Neuronal stem cell (in vitro differentiated cells): Measurements from ENCODE around the gene ABCA12.
A peak's percentile ranks its signal among the peaks of the same experiment; 100 is the strongest.

Experiments used
- DNase-seq: peaks from one replicate; pipeline ENCODE4 v3.0.0-alpha.2; 2013; ENCODE audit warnings: low spot score
- H2AFZ ChIP-seq: one replicate; pipeline ENCODE4 v1.6.1; 2013; ENCODE audit warnings: mild to moderate bottlenecking, low read length, inconsistent platforms
- H2AK5ac ChIP-seq: 2 replicates; pipeline ENCODE4 v1.6.1; 2013; ENCODE audit warnings: low read depth, mild to moderate bottlenecking, inconsistent platforms, low read length, moderate library complexity, mixed read lengths
- H2BK120ac ChIP-seq: 2 replicates; pipeline ENCODE4 v1.6.1; 2013; ENCODE audit warnings: low read depth, mild to moderate bottlenecking, inconsistent platforms, low read length, moderate library complexity, mixed read lengths
- H2BK12ac ChIP-seq: one replicate; pipeline ENCODE4 v1.6.1; 2013; ENCODE audit warnings: low read length, inconsistent platforms
- H2BK15ac ChIP-seq: 2 replicates; pipeline ENCODE4 v1.6.1; 2013; ENCODE audit warnings: mild to moderate bottlenecking, low read length, inconsistent platforms, mixed read lengths
- H2BK5ac ChIP-seq: one replicate; pipeline ENCODE4 v1.6.1; 2013; ENCODE audit warnings: inconsistent platforms, mild to moderate bottlenecking, low read length, moderate library complexity
- H3K14ac ChIP-seq: one replicate; pipeline ENCODE4 v1.6.1; 2013; ENCODE audit warnings: low read length, inconsistent platforms
- H3K18ac ChIP-seq: 2 replicates; pipeline ENCODE4 v1.6.1; 2013; ENCODE audit warnings: low read length, inconsistent platforms
- H3K23ac ChIP-seq: 2 replicates; pipeline ENCODE4 v1.6.1; 2013; ENCODE audit warnings: low read depth, mild to moderate bottlenecking, mixed read lengths, low read length, inconsistent platforms; ENCODE audit not compliant: poor library complexity
- H3K27ac ChIP-seq: replicated peaks from 3 replicates; pipeline ENCODE4 v1.5.1; 2013; ENCODE audit warnings: low read length, inconsistent platforms
- H3K27me3 ChIP-seq, 3 experiments: 2 replicates each; pipeline ENCODE4 v1.6.1; 2013; ENCODE audit warnings: low read length in 3 of 3, mild to moderate bottlenecking in 2 of 3, inconsistent platforms in 1 of 3, low read depth in 1 of 3, mixed read lengths in 1 of 3, moderate library complexity in 1 of 3; ENCODE audit not compliant: control insufficient read depth in 3 of 3, insufficient read depth in 3 of 3
- H3K36me3 ChIP-seq, 2 donors: replicated peaks in 1 of 2; 2 replicates each; pipeline ENCODE4 v1.6.1; 2013; ENCODE audit warnings: low read length in 2 of 2; ENCODE audit not compliant: control insufficient read depth in 2 of 2, insufficient read depth in 2 of 2
- H3K4ac ChIP-seq: 2 replicates; pipeline ENCODE4 v1.6.1; 2013; ENCODE audit warnings: inconsistent platforms, mild to moderate bottlenecking, low read length, moderate library complexity
- H3K4me1 ChIP-seq, 2 donors: 1 replicate in 1 of 2; 2 replicates in 1 of 2; pipeline ENCODE4 v1.6.1; 2013; ENCODE audit warnings: low read length in 2 of 2, low read depth in 1 of 2; ENCODE audit not compliant: control insufficient read depth in 2 of 2, insufficient read depth in 1 of 2
- H3K4me2 ChIP-seq: one replicate; pipeline ENCODE4 v1.6.1; 2013; ENCODE audit warnings: mild to moderate bottlenecking, low read length, inconsistent platforms; ENCODE audit not compliant: insufficient read depth, poor library complexity, severe bottlenecking
- H3K4me3 ChIP-seq, 2 donors: 2 replicates each; pipeline ENCODE4 v1.5.1; 2013; ENCODE audit warnings: low read length in 2 of 2, mild to moderate bottlenecking in 2 of 2, inconsistent platforms in 1 of 2, moderate library complexity in 1 of 2
- H3K79me1 ChIP-seq: one replicate; pipeline ENCODE4 v1.6.1; 2013; ENCODE audit warnings: low read depth, mild to moderate bottlenecking, inconsistent platforms, low read length, moderate library complexity
- H3K9ac ChIP-seq: one replicate; pipeline ENCODE4 v1.6.1; 2013; ENCODE audit warnings: mild to moderate bottlenecking, low read depth, low read length, inconsistent platforms; ENCODE audit not compliant: poor library complexity
- H3K9me3 ChIP-seq, 2 donors: replicated peaks in 1 of 2; 2 replicates each; pipeline versions ENCODE3 to v1.6.1; 2013; ENCODE audit warnings: low read length in 2 of 2, mild to moderate bottlenecking in 2 of 2, inconsistent platforms in 1 of 2, low read depth in 1 of 2, mixed read lengths in 1 of 2, moderate library complexity in 1 of 2; ENCODE audit not compliant: control insufficient read depth in 2 of 2, insufficient read depth in 1 of 2
- H4K8ac ChIP-seq: one replicate; pipeline ENCODE4 v1.6.1; 2013; ENCODE audit warnings: low read depth, mild to moderate bottlenecking, inconsistent platforms, low read length, moderate library complexity
- H4K91ac ChIP-seq: one replicate; pipeline ENCODE4 v1.6.1; 2013; ENCODE audit warnings: low read length, low read depth, mild to moderate bottlenecking, inconsistent platforms; ENCODE audit not compliant: poor library complexity
- WGBS, 2 donors: extraction: QIAGEN DNeasy Blood & Tissue Kit; methylation state at CpG; one replicate each; pipeline ENCODE4 v1.1.7; 2013; ENCODE audit warnings: missing lambda C conversion rate in 2 of 2, mixed read lengths in 1 of 2; ENCODE audit not compliant: insufficient read length in 2 of 2, insufficient replicate concordance in 1 of 2; ENCODE audit errors: extremely low coverage in 2 of 2; 5-methylcytosine and 5-hydroxymethylcytosine counted together

The ABCA12 gene

GRCh38 chr2:214904634-214905033 lies 233.8 kb downstream of the ABCA12 start:
- H3K79me1 ChIP-seq = no peaks in the 10 kb centered on the region
- no CpG with 5 or more reads among the region's 6 CpGs for WGBS, 2 donors
- no peak overlapping the region for H2AK5ac ChIP-seq
- no peak overlapping the region for H4K91ac ChIP-seq
- H3K36me3 ChIP-seq = no peaks in the 10 kb centered on the region
- no peak overlapping the region for H4K8ac ChIP-seq
- no peak overlapping the region for H2BK120ac ChIP-seq
- H3K14ac ChIP-seq = no peak overlapping the region
- H2BK5ac ChIP-seq = no peak overlapping the region
- H3K27me3 ChIP-seq = no peaks in the 10 kb centered on the region
- H3K4ac ChIP-seq = no peak overlapping the region
- H3K4me3 ChIP-seq = no peak overlapping the region
- H2BK12ac ChIP-seq = no peak overlapping the region
- DNase-seq = no peak
- no peak overlapping the region for H3K27ac ChIP-seq
- H2AFZ ChIP-seq = no peak overlapping the region
- no peak overlapping the region for H3K9ac ChIP-seq
- peaks cover 0 to 4% of the 10 kb centered on the region in 2 donors for H3K4me1 ChIP-seq
- H2BK15ac ChIP-seq = no peak overlapping the region
- no peak overlapping the region for H3K4me2 ChIP-seq
- no peaks in the 10 kb centered on the region for H3K9me3 ChIP-seq
- no peak overlapping the region for H3K23ac ChIP-seq
- H3K18ac ChIP-seq = no peak overlapping the region

- Histone ChIP-seq H3K27ac (no peak overlapping the region), H3K23ac (no peak overlapping the region), H3K27me3 (no peaks in the 10 kb centered on the region), H3K36me3 (no peaks in the 10 kb centered on the region), H2AFZ (no peak overlapping the region), H2BK15ac (no peak overlapping the region), H3K18ac (no peak overlapping the region), H3K4me1 (peaks cover 0 to 4% of the 10 kb centered on the region in 2 donors), H3K4me2 (no peak overlapping the region), H3K14ac (no peak overlapping the region), H3K9me3 (no peaks in the 10 kb centered on the region), H3K4ac (no peak overlapping the region), H3K9ac (no peak overlapping the region), H4K8ac (no peak overlapping the region), H2AK5ac (no peak overlapping the region), H2BK5ac (no peak overlapping the region), H2BK12ac (no peak overlapping the region), H2BK120ac (no peak overlapping the region), H3K4me3 (no peak overlapping the region), H3K79me1 (no peaks in the 10 kb centered on the region), H4K91ac (no peak overlapping the region)
- DNase-seq = no peak
- WGBS, 2 donors = no CpG with 5 or more reads among the region's 1 CpG
Observed at GRCh38 chr2:214904176-214904575, 234.2 kb downstream of the ABCA12 start.

GRCh38 chr2:214902286-214902685 lies 236.1 kb downstream of the ABCA12 start:
- Histone ChIP-seq H3K4me1 (peaks cover 0 to 4% of the 10 kb centered on the region in 2 donors), H3K4me3 (no peak overlapping the region), H3K9ac (no peak overlapping the region), H3K27me3 (no peaks in the 10 kb centered on the region), H2BK5ac (no peak overlapping the region), H4K91ac (no peak overlapping the region), H3K9me3 (no peaks in the 10 kb centered on the region), H2AFZ (peak overlapping the region; percentile 28), H2BK15ac (no peak overlapping the region), H3K27ac (no peak overlapping the region), H2BK12ac (no peak overlapping the region), H4K8ac (no peak overlapping the region), H3K18ac (no peak overlapping the region), H3K36me3 (no peaks in the 10 kb centered on the region), H2BK120ac (no peak overlapping the region), H3K79me1 (no peaks in the 10 kb centered on the region), H3K23ac (no peak overlapping the region), H3K4ac (no peak overlapping the region), H2AK5ac (no peak overlapping the region), H3K4me2 (no peak overlapping the region), H3K14ac (no peak overlapping the region)
- WGBS, 2 donors = no CpG with 5 or more reads among the region's 5 CpGs
- peak; percentile 47 for DNase-seq

GRCh38 chr2:214899751-214900150 lies 238.7 kb downstream of the ABCA12 start:
- H2BK12ac ChIP-seq = no peak overlapping the region
- H4K91ac ChIP-seq = no peak overlapping the region
- no peaks in the 10 kb centered on the region for H3K9me3 ChIP-seq
- H3K18ac ChIP-seq = no peak overlapping the region
- H3K4ac ChIP-seq = no peak overlapping the region
- no peak overlapping the region for H2BK5ac ChIP-seq
- WGBS, 2 donors = no CpG with 5 or more reads among the region's 4 CpGs
- H3K23ac ChIP-seq = no peak overlapping the region
- no peak overlapping the region for H2BK15ac ChIP-seq
- peaks cover 0 to 4% of the 10 kb centered on the region in 2 donors for H3K4me1 ChIP-seq
- no peak overlapping the region for H2BK120ac ChIP-seq
- H3K9ac ChIP-seq = no peak overlapping the region
- no peak overlapping the region for H3K14ac ChIP-seq
- H4K8ac ChIP-seq = no peak overlapping the region
- H3K27me3 ChIP-seq = no peaks in the 10 kb centered on the region
- H3K4me3 ChIP-seq = no peak overlapping the region
- H3K4me2 ChIP-seq = no peak overlapping the region
- no peak overlapping the region for H3K27ac ChIP-seq
- H2AK5ac ChIP-seq = no peak overlapping the region
- no peaks in the 10 kb centered on the region for H3K79me1 ChIP-seq
- no peak for DNase-seq
- no peaks in the 10 kb centered on the region for H3K36me3 ChIP-seq
- no peak overlapping the region for H2AFZ ChIP-seq
